ENCODE data around the gene KCNK2. TPM values are rescaled to one million over a fixed set of nuclear protein-coding genes. Genes with fewer than 3 reads are reported as not detected.

KCNK2 gene
- total and polyA plus RNA-seq, 10 donors: 0.13 to 0.17 TPM; not detected in 8

GRCh38 chr1:215276582-215276981 lies 194.0 kb downstream of the KCNK2 start:
- WGBS, 5 donors: 72 to 95% (median 84%) methylated on average over 1 of the region's 1 CpG
- H3K9me3 ChIP-seq: no peaks in the 10 kb centered on the region
- intact Hi-C loops (cut with DNase I; ENCODE audit: low total_unique reads): no loop called here
- no peak overlapping the region for H3K27ac ChIP-seq
- no peaks in the 10 kb centered on the region for H3K36me3 ChIP-seq
- TF ChIP-seq POLR2AphosphoS5 (IDR thresholded peaks at IDR 0.05) (no peak), POLR2A (IDR thresholded peaks at IDR 0.05) (no peak), CTCF (IDR thresholded peaks at IDR 0.05 in 8 of 11, conservative IDR thresholded peaks at IDR 0.05 in 3 of 11) (no peak)
- no peak overlapping the region for H3K4me3 ChIP-seq
- no peaks in the 10 kb centered on the region for H3K27me3 ChIP-seq (replicated peaks in 1 of 7)
- DNase-seq: no peak
- H3K4me1 ChIP-seq: no peaks in the 10 kb centered on the region

GRCh38 chr1:215277532-215277931 lies 195.0 kb downstream of the KCNK2 start:
- Histone ChIP-seq H3K4me1 (no peaks in the 10 kb centered on the region), H3K4me3 (no peak overlapping the region), H3K36me3 (no peaks in the 10 kb centered on the region), H3K27ac (no peak overlapping the region), H3K27me3 (replicated peaks in 1 of 7) (no peaks in the 10 kb centered on the region), H3K9me3 (no peaks in the 10 kb centered on the region)
- DNase-seq: no peak
- intact Hi-C loops (cut with DNase I; ENCODE audit: low total_unique reads): no loop called here
- TF ChIP-seq POLR2A (IDR thresholded peaks at IDR 0.05) (no peak), CTCF (IDR thresholded peaks at IDR 0.05 in 8 of 11, conservative IDR thresholded peaks at IDR 0.05 in 3 of 11) (no peak), POLR2AphosphoS5 (IDR thresholded peaks at IDR 0.05) (no peak)
- 44 to 57% (median 54%) methylated on average over 2 of the region's 2 CpGs for WGBS, 5 donors

GRCh38 chr1:215279682-215280081 lies 197.1 kb downstream of the KCNK2 start:
- no peak for TF ChIP-seq POLR2A (IDR thresholded peaks at IDR 0.05)
- TF ChIP-seq CTCF (IDR thresholded peaks at IDR 0.05 in 8 of 11, conservative IDR thresholded peaks at IDR 0.05 in 3 of 11): no peak
- no peak for TF ChIP-seq POLR2AphosphoS5 (IDR thresholded peaks at IDR 0.05)
- no peak overlapping the region for H3K4me3 ChIP-seq
- intact Hi-C loops (cut with DNase I; ENCODE audit: low total_unique reads): no loop called here
- 79 to 92% (median 85%) methylated on average over 3 of the region's 3 CpGs for WGBS, 5 donors
- no peaks in the 10 kb centered on the region for H3K9me3 ChIP-seq
- H3K4me1 ChIP-seq: no peaks in the 10 kb centered on the region
- no peaks in the 10 kb centered on the region for H3K27me3 ChIP-seq (replicated peaks in 1 of 7)
- DNase-seq: no peak
- no peak overlapping the region for H3K27ac ChIP-seq
- H3K36me3 ChIP-seq: no peaks in the 10 kb centered on the region

GRCh38 chr1:215282557-215282956 lies 200.0 kb downstream of the KCNK2 start:
- intact Hi-C loops (cut with DNase I; ENCODE audit: low total_unique reads): no loop called here
- no peak for TF ChIP-seq CTCF (IDR thresholded peaks at IDR 0.05 in 8 of 11, conservative IDR thresholded peaks at IDR 0.05 in 3 of 11)
- TF ChIP-seq POLR2AphosphoS5 (IDR thresholded peaks at IDR 0.05): no peak
- TF ChIP-seq POLR2A (IDR thresholded peaks at IDR 0.05): no peak
- H3K4me3 ChIP-seq: no peak overlapping the region
- WGBS, 5 donors: 57 to 72% (median 61%) methylated on average over 3 of the region's 3 CpGs
- no peak for DNase-seq
- no peak overlapping the region for H3K27ac ChIP-seq
- H3K4me1 ChIP-seq: no peaks in the 10 kb centered on the region
- no peaks in the 10 kb centered on the region for H3K36me3 ChIP-seq
- H3K27me3 ChIP-seq (replicated peaks in 1 of 7): no peaks in the 10 kb centered on the region
- H3K9me3 ChIP-seq: no peaks in the 10 kb centered on the region
